Tibial nerve (tissue), 3 donors: ENCODE data around the gene TRAK1.

Experiments used
- CTCF ChIP-seq, 5 experiments: fragments of 200-600 bp in 3 of 5; fragments of 450-650 bp in 2 of 5; sonication (generic) in 3 of 5; IDR thresholded peaks; one replicate each; pipeline ENCODE4 v1.5.1; 2016 to 2019; ENCODE audit warnings: antibody characterized with exemption in 5 of 5, mild to moderate bottlenecking in 3 of 5, moderate library complexity in 2 of 5
- POLR2A ChIP-seq, 2 donors: fragments of 450-650 bp; IDR thresholded peaks; one replicate each; pipeline ENCODE4 v1.6.1; 2017; ENCODE audit warnings: antibody characterized with exemption in 2 of 2, mild to moderate bottlenecking in 2 of 2, moderate library complexity in 2 of 2

- no peak for TF ChIP-seq POLR2A (IDR thresholded peaks at IDR 0.05)
- TF ChIP-seq CTCF (IDR thresholded peaks at IDR 0.05) = no peak
Observed at GRCh38 chr3:42053476-42053875, 37.7 kb upstream of the TRAK1 start.
